ACC112 (cell line): ENCODE measurements around the gene ARID4B.
A peak's percentile ranks its signal among the peaks of the same experiment; 100 is the strongest.

Experiments
- H2AFZ ChIP-seq: fragments of 200-600 bp; sonication (generic); one replicate; pipeline ENCODE4 v1.6.0; 2017; ENCODE audit warnings: antibody characterized with exemption, low read length; ENCODE audit not compliant: unreplicated experiment
- H3K27ac ChIP-seq: fragments of 200-600 bp; sonication (generic); 2 replicates; pipeline ENCODE4 v1.5.1; 2014; ENCODE audit warnings: low read depth, mild to moderate bottlenecking, antibody characterized with exemption, low read length, moderate library complexity
- H3K27me3 ChIP-seq: fragments of 200-600 bp; sonication (generic); 2 replicates; pipeline ENCODE4 v1.6.1; 2014; ENCODE audit warnings: mild to moderate bottlenecking, antibody characterized with exemption, low read length, moderate library complexity, mixed read lengths; ENCODE audit not compliant: insufficient read depth
- H3K36me3 ChIP-seq: fragments of 200-600 bp; sonication (generic); 2 replicates; pipeline ENCODE4 v1.6.1; 2016; ENCODE audit warnings: mild to moderate bottlenecking, antibody characterized with exemption, low read length, moderate library complexity, mixed read lengths; ENCODE audit not compliant: insufficient read depth
- H3K4me1 ChIP-seq: fragments of 200-600 bp; sonication (generic); one replicate; pipeline ENCODE4 v1.6.1; 2016; ENCODE audit warnings: low read length, mixed read lengths; ENCODE audit not compliant: insufficient read depth, unreplicated experiment, control insufficient read depth
- H3K4me3 ChIP-seq: fragments of 200-600 bp; sonication (generic); 2 replicates; pipeline ENCODE4 v1.5.1; 2014; ENCODE audit warnings: mild to moderate bottlenecking, low read depth, low read length
- H3K79me2 ChIP-seq: fragments of 200-600 bp; sonication (generic); one replicate; pipeline ENCODE4 v1.6.0; 2016; ENCODE audit warnings: low read length; ENCODE audit not compliant: control insufficient read depth, unreplicated experiment, insufficient read depth

The ARID4B gene

GRCh38 chr1:235298758-235299157 is 29.2 kb downstream of the ARID4B start:
- H3K36me3 ChIP-seq, result peaks cover 3% of the 10 kb centered on the region; the same call in 1 of the 2 replicates
- H3K79me2 ChIP-seq, result peaks cover 59% of the 10 kb centered on the region
- H3K27me3 ChIP-seq, result no peaks in the 10 kb centered on the region
- H2AFZ ChIP-seq, result no peak overlapping the region
- no peak overlapping the region for H3K4me3 ChIP-seq
- H3K4me1 ChIP-seq, result peaks cover 3% of the 10 kb centered on the region
- no peak overlapping the region for H3K27ac ChIP-seq

- no peak overlapping the region for H3K4me3 ChIP-seq
- H3K36me3 ChIP-seq, result peaks cover 3% of the 10 kb centered on the region; the same call in 1 of the 2 replicates
- no peak overlapping the region for H3K27ac ChIP-seq
- peaks cover 3% of the 10 kb centered on the region for H3K4me1 ChIP-seq
- peaks cover 64% of the 10 kb centered on the region for H3K79me2 ChIP-seq
- no peaks in the 10 kb centered on the region for H3K27me3 ChIP-seq
- no peak overlapping the region for H2AFZ ChIP-seq
Observed at GRCh38 chr1:235297579-235297978, 30.4 kb downstream of the ARID4B start.

GRCh38 chr1:235296729-235297128 is 31.2 kb downstream of the ARID4B start:
- Histone ChIP-seq H3K27ac (peak overlapping the region; percentile 38; the same call in 1 of the 2 replicates), H3K36me3 (peaks cover 3% of the 10 kb centered on the region; the same call in 1 of the 2 replicates), H3K4me1 (peaks cover 3% of the 10 kb centered on the region), H3K79me2 (peaks cover 71% of the 10 kb centered on the region), H3K27me3 (no peaks in the 10 kb centered on the region), H3K4me3 (no peak overlapping the region), H2AFZ (no peak overlapping the region)

GRCh38 chr1:235295902-235296350 is 32.1 kb downstream of the ARID4B start:
- H3K27me3 ChIP-seq, result no peaks in the 10 kb centered on the region
- peak overlapping the region; percentile 38 for H3K27ac ChIP-seq
- peaks cover 3% of the 10 kb centered on the region for H3K4me1 ChIP-seq
- no peak overlapping the region for H2AFZ ChIP-seq
- H3K4me3 ChIP-seq, result no peak overlapping the region
- H3K36me3 ChIP-seq, result peaks cover 3% of the 10 kb centered on the region; the same call in 1 of the 2 replicates
- H3K79me2 ChIP-seq, result peaks cover 76% of the 10 kb centered on the region

- Histone ChIP-seq H2AFZ (no peak overlapping the region), H3K4me3 (no peak overlapping the region), H3K27ac (no peak overlapping the region), H3K4me1 (peaks cover 3% of the 10 kb centered on the region), H3K27me3 (no peaks in the 10 kb centered on the region), H3K79me2 (peaks cover 81% of the 10 kb centered on the region), H3K36me3 (peaks cover 3% of the 10 kb centered on the region; the same call in 1 of the 2 replicates)
Observed at GRCh38 chr1:235293322-235293942, 34.5 kb downstream of the ARID4B start.

GRCh38 chr1:235292790-235293189 is 35.2 kb downstream of the ARID4B start:
- Histone ChIP-seq H2AFZ (no peak overlapping the region), H3K27ac (no peak overlapping the region), H3K4me1 (peaks cover 3% of the 10 kb centered on the region), H3K36me3 (peaks cover 3% of the 10 kb centered on the region; the same call in 1 of the 2 replicates), H3K79me2 (peaks cover 83% of the 10 kb centered on the region), H3K4me3 (no peak overlapping the region), H3K27me3 (no peaks in the 10 kb centered on the region)

GRCh38 chr1:235291599-235292091 is 36.3 kb downstream of the ARID4B start:
- Histone ChIP-seq H2AFZ (no peak overlapping the region), H3K27me3 (no peaks in the 10 kb centered on the region), H3K36me3 (no peaks in the 10 kb centered on the region), H3K27ac (no peak overlapping the region), H3K4me1 (peaks cover 3% of the 10 kb centered on the region), H3K79me2 (peaks cover 84% of the 10 kb centered on the region), H3K4me3 (no peak overlapping the region)

GRCh38 chr1:235290740-235291502 is 37.1 kb downstream of the ARID4B start:
- H3K4me3 ChIP-seq, result no peak overlapping the region
- no peak overlapping the region for H3K27ac ChIP-seq
- no peaks in the 10 kb centered on the region for H3K27me3 ChIP-seq
- H2AFZ ChIP-seq, result no peak overlapping the region
- H3K79me2 ChIP-seq, result peaks cover 88% of the 10 kb centered on the region
- no peaks in the 10 kb centered on the region for H3K36me3 ChIP-seq
- H3K4me1 ChIP-seq, result peaks cover 3% of the 10 kb centered on the region

GRCh38 chr1:235289859-235290739 is 37.9 kb downstream of the ARID4B start:
- Histone ChIP-seq H3K4me3 (no peak overlapping the region), H3K27ac (no peak overlapping the region), H3K79me2 (peaks cover 88% of the 10 kb centered on the region), H3K4me1 (no peaks in the 10 kb centered on the region), H3K36me3 (no peaks in the 10 kb centered on the region), H3K27me3 (no peaks in the 10 kb centered on the region), H2AFZ (no peak overlapping the region)

GRCh38 chr1:235287208-235287882 is 40.6 kb downstream of the ARID4B start:
- no peaks in the 10 kb centered on the region for H3K36me3 ChIP-seq
- H3K27ac ChIP-seq, result no peak overlapping the region
- no peaks in the 10 kb centered on the region for H3K4me1 ChIP-seq
- H3K27me3 ChIP-seq, result no peaks in the 10 kb centered on the region
- H2AFZ ChIP-seq, result no peak overlapping the region
- no peak overlapping the region for H3K4me3 ChIP-seq
- peaks cover 89% of the 10 kb centered on the region for H3K79me2 ChIP-seq
